ENCODE data around the gene NFX1. TPM values are rescaled to one million over a fixed set of nuclear protein-coding genes. Genes with fewer than 3 reads are reported as not detected.
"Not testable (repeated sequence)": the region's sequence is repeated elsewhere in the genome, so short reads cannot be mapped to it uniquely, and the experiment has no call there.

The NFX1 gene
- polyA plus RNA-seq, 1 donor, result 41.0 TPM

- DNase-seq, result no peak
Observed at GRCh38 chr9:33388110-33388994, 98.0 kb downstream of the NFX1 start.

GRCh38 chr9:33391111-33391771 lies 100.9 kb downstream of the NFX1 start:
- peak; percentile 72 for DNase-seq

GRCh38 chr9:33392591-33393021 lies 102.3 kb downstream of the NFX1 start:
- not testable (repeated sequence) for DNase-seq

GRCh38 chr9:33393581-33393980 lies 103.3 kb downstream of the NFX1 start:
- no peak for DNase-seq

- not testable (repeated sequence) for DNase-seq
Observed at GRCh38 chr9:33393986-33394385, 103.7 kb downstream of the NFX1 start.

GRCh38 chr9:33395159-33395879 lies 105.0 kb downstream of the NFX1 start:
- not testable (repeated sequence) for DNase-seq

GRCh38 chr9:33397801-33398200 lies 107.5 kb downstream of the NFX1 start:
- DNase-seq, result not testable (repeated sequence)

GRCh38 chr9:33399047-33399446 lies 108.7 kb downstream of the NFX1 start:
- DNase-seq, result not testable (repeated sequence)

GRCh38 chr9:33401809-33402208 lies 111.5 kb downstream of the NFX1 start:
- not testable (repeated sequence) for DNase-seq

GRCh38 chr9:33402371-33402770 lies 112.1 kb downstream of the NFX1 start, which contains the start of gene AQP7:
TSS of gene AQP7 (minus strand) at chr9:33402568. CDS start at chr9:33401262, 1,306 bp downstream.
- not testable (repeated sequence) for DNase-seq

- DNase-seq, result no peak
Observed at GRCh38 chr9:33403941-33404787, 113.8 kb downstream of the NFX1 start.

- DNase-seq, result no peak
Observed at GRCh38 chr9:33404788-33405362, 114.6 kb downstream of the NFX1 start.

GRCh38 chr9:33407061-33407460 lies 116.7 kb downstream of the NFX1 start:
- DNase-seq, result no peak

GRCh38 chr9:33408087-33408486 lies 117.8 kb downstream of the NFX1 start:
- DNase-seq, result no peak

GRCh38 chr9:33414268-33414667 lies 124.0 kb downstream of the NFX1 start:
- DNase-seq, result no peak

- DNase-seq, result no peak
Observed at GRCh38 chr9:33414889-33415500, 124.7 kb downstream of the NFX1 start.

GRCh38 chr9:33415501-33416038 lies 125.3 kb downstream of the NFX1 start:
- peak; percentile 29 for DNase-seq

GRCh38 chr9:33416996-33417395 lies 126.7 kb downstream of the NFX1 start:
- no peak for DNase-seq

- no peak for DNase-seq
Observed at GRCh38 chr9:33418090-33418489, 127.8 kb downstream of the NFX1 start.

GRCh38 chr9:33419708-33420303 lies 129.5 kb downstream of the NFX1 start:
- no peak for DNase-seq

Measured in left kidney (tissue), 2 donors.